GM12864 (cell line): ENCODE data around the gene SLC14A1.

ENCODE experiments used
- DNase-seq: peaks from one replicate; pipeline ENCODE4 v3.0.0-alpha.2; 2011; ENCODE audit warnings: low read depth
- H3K4me3 ChIP-seq: 2 replicates; pipeline ENCODE4 v1.5.1; 2011; ENCODE audit warnings: mild to moderate bottlenecking, low read depth, low read length, control low read depth
- TF ChIP-seq, protein P1 (sequence below): IDR thresholded peaks from 2 replicates; pipeline ENCODE4 v1.5.1; 2011; ENCODE audit warnings: low read depth, mild to moderate bottlenecking, moderate library complexity, low read length, control low read depth, inconsistent platforms; ENCODE audit errors: missing control alignments

Gene SLC14A1

DNA sequence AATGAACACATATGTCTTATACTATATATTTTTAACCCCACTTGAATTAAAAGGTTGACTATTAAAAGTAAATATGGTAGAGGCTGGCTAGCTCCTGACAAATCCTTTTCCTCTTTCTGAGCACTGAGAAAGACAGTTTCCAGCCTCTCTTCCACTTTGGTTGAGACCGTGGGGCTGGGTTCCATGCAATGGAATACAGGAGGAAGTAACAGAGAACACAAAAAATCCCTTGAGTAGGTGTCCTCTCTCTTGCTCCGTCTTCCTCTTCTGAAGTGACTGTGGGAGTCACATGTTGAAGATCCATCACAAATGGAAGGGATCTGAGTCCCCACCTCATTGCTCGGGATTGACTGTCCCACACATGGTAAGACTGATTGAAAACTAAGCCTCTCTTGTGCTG, 64.9 kb downstream of the SLC14A1 start:
- H3K4me3 ChIP-seq, result no peak overlapping the region
- no peak for DNase-seq
- TF ChIP-seq, protein P1, sequence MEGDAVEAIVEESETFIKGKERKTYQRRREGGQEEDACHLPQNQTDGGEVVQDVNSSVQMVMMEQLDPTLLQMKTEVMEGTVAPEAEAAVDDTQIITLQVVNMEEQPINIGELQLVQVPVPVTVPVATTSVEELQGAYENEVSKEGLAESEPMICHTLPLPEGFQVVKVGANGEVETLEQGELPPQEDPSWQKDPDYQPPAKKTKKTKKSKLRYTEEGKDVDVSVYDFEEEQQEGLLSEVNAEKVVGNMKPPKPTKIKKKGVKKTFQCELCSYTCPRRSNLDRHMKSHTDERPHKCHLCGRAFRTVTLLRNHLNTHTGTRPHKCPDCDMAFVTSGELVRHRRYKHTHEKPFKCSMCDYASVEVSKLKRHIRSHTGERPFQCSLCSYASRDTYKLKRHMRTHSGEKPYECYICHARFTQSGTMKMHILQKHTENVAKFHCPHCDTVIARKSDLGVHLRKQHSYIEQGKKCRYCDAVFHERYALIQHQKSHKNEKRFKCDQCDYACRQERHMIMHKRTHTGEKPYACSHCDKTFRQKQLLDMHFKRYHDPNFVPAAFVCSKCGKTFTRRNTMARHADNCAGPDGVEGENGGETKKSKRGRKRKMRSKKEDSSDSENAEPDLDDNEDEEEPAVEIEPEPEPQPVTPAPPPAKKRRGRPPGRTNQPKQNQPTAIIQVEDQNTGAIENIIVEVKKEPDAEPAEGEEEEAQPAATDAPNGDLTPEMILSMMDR, result no peak

- TF ChIP-seq, protein P1, result no peak
- no peak overlapping the region for H3K4me3 ChIP-seq
- no peak for DNase-seq
Measured at GRCh38 chr18:45792506-45793263, 68.7 kb downstream of the SLC14A1 start.

- no peak for DNase-seq
- TF ChIP-seq, protein P1, result no peak
- no peak overlapping the region for H3K4me3 ChIP-seq
Measured at GRCh38 chr18:45793264-45793965, 69.4 kb downstream of the SLC14A1 start.

DNA sequence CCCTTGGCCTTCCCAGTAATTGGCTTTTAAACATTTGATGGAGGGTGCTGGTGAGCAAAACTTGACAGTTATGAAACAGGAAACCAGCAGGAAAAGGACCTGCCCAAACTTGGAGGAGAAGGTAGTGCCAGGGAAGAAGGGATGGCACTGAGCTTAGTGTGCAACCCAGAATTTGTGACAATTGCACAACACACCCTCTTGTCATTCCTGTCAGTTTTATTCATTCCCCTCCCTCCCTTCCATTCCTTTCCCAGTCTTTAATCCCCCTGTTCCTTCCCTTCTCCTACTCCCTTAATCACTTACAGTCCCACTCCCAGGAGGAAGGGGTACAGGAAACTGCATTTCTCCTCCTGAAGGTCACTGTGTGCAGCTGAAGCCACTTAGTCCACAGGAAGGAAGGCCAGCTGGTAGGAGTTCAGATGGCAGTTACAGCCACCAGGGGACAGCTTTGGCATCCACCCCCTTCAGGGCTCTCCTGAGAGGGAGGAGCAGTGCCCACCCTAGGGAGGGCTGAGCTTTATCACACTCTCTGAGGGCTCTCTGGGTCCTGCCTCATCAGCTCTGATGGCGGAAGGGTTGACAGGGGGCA, 77.5 kb downstream of the SLC14A1 start:
- DNase-seq, result no peak
- TF ChIP-seq, protein P1, result no peak
- no peak overlapping the region for H3K4me3 ChIP-seq
